Skin epidermis (tissue), 12 donors: Measurements from ENCODE around the gene WNT2.

Experiments
- H3K27ac ChIP-seq, 21 experiments: fragments of 200-600 bp; sonication (generic) in 11 of 21; one replicate each; pipeline ENCODE4 v1.5.0; 2020; ENCODE audit warnings: mild to moderate bottlenecking in 3 of 21, inconsistent platforms in 2 of 21, moderate library complexity in 2 of 21
- H3K4me3 ChIP-seq, 7 experiments: fragments of 200-600 bp; sonication (generic) in 2 of 7; one replicate each; pipeline ENCODE4 v1.5.0; 2020; ENCODE audit warnings: inconsistent platforms in 2 of 7, mild to moderate bottlenecking in 2 of 7, moderate library complexity in 1 of 7

Gene WNT2

GRCh38 chr7:117227091-117227490 is 95.8 kb downstream of the WNT2 start:
- Histone ChIP-seq H3K27ac (no peak overlapping the region), H3K4me3 (no peak overlapping the region)

GRCh38 chr7:117225536-117225935 is 97.3 kb downstream of the WNT2 start:
- Histone ChIP-seq H3K27ac (no peak overlapping the region), H3K4me3 (no peak overlapping the region)
